HG03039 (cell line): ENCODE results near the gene ESPNL.
"Not testable (repeated sequence)": the region's sequence is repeated elsewhere in the genome, so short reads cannot be mapped to it uniquely, and the experiment has no call there.

ENCODE experiments used
- ATAC-seq: cut with Tn5 transposase; IDR thresholded peaks from one replicate; pipeline ENCODE4 v1.9.1; 2021; ENCODE audit warnings: mild to moderate bottlenecking, moderate library complexity; ENCODE audit not compliant: unreplicated experiment

Gene ESPNL, protein sequence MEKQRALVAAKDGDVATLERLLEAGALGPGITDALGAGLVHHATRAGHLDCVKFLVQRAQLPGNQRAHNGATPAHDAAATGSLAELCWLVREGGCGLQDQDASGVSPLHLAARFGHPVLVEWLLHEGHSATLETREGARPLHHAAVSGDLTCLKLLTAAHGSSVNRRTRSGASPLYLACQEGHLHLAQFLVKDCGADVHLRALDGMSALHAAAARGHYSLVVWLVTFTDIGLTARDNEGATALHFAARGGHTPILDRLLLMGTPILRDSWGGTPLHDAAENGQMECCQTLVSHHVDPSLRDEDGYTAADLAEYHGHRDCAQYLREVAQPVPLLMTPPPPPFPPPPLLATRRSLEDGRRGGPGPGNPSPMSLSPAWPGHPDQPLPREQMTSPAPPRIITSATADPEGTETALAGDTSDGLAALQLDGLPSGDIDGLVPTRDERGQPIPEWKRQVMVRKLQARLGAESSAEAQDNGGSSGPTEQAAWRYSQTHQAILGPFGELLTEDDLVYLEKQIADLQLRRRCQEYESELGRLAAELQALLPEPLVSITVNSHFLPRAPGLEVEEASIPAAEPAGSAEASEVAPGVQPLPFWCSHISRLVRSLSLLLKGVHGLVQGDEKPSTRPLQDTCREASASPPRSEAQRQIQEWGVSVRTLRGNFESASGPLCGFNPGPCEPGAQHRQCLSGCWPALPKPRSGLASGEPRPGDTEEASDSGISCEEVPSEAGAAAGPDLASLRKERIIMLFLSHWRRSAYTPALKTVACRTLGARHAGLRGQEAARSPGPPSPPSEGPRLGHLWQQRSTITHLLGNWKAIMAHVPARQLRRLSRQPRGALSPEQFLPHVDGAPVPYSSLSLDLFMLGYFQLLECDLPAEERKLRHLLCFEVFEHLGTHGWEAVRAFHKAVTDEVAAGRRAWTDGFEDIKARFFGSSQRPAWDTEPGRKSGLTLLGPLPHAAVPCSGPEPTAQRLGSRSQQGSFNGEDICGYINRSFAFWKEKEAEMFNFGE

DNA sequence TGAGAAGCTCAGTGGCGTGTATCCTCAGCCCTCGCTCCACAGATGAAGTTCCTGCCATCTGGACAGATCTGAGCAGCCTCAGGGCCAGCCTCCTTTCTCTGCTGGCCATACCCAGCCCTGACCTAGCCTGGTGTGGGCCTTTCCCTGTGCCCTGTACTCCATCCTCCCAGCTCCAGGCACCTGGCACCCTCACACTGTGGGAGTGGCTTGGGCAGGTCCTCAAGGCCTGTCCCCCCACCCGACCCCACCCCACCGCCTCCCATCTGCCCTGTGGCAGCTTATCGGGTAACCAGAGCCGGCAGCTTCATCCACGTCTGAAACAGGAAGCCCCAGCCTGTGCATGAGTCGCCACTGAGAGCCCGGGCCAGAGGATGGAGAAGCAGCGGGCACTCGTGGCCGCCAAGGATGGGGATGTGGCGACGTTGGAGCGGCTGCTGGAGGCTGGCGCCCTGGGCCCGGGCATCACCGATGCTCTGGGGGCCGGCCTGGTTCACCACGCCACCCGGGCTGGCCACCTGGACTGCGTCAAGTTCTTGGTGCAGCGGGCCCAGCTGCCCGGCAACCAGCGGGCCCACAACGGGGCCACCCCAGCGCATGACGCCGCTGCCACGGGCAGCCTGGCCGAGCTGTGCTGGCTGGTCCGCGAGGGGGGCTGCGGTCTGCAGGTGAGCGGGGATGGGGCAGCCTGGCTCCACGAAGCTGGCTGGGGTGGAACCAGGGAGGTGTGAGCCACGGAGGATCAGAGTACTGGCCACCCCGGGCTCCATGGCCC is at the start of gene ESPNL:
Gene ESPNL, plus strand, starts transcription at position 292 of the 772 bp plus-strand sequence. Its CDS starts 80 bp downstream, at position 372.
- no peak for ATAC-seq

DNA sequence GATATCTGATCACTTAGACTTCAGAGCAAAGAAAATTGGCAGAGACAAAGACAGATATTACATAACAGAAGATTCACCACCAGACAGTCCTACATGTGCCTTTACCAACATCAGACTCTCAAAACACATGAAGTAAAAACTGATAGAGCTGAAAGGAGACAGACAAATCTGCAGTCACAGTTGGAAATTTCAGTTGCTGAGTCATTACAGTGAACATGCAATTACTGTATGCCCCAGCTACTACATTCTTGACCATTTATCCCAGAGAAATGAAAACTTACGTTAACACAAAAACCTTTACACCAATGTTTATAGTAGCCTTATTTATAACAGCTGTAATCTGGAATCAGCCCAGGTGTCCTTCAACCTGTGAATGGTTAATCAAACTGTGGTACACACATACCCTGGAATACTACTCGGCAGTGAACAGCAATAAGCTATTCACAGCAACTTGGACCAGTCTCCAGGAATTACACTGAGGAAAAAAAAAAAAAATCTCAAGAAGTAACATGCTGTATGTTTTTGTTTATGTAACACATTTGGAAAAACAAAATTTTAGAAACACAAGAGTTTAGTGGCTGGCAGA is 46.9 kb upstream of the ESPNL start:
- ATAC-seq = no peak

DNA sequence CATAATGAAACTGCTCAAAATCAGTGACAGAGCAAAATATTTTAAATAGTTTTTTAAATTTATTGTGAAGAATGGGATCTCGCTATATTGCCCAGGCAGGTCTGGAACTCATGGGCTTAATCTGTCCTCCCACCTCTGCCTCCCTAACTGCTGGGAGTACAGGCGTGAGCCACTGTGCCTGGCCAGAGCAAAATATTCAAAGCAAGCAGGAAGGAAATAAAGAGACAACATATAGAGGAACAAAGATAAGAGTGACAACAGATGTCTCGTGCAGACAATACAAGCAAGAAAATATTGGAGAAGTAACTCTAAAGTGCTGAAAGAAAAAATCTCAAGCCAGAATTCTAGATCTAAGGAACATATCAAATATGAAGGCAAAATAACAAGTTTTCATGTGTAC is 44.3 kb upstream of the ESPNL start:
- no peak for ATAC-seq

DNA sequence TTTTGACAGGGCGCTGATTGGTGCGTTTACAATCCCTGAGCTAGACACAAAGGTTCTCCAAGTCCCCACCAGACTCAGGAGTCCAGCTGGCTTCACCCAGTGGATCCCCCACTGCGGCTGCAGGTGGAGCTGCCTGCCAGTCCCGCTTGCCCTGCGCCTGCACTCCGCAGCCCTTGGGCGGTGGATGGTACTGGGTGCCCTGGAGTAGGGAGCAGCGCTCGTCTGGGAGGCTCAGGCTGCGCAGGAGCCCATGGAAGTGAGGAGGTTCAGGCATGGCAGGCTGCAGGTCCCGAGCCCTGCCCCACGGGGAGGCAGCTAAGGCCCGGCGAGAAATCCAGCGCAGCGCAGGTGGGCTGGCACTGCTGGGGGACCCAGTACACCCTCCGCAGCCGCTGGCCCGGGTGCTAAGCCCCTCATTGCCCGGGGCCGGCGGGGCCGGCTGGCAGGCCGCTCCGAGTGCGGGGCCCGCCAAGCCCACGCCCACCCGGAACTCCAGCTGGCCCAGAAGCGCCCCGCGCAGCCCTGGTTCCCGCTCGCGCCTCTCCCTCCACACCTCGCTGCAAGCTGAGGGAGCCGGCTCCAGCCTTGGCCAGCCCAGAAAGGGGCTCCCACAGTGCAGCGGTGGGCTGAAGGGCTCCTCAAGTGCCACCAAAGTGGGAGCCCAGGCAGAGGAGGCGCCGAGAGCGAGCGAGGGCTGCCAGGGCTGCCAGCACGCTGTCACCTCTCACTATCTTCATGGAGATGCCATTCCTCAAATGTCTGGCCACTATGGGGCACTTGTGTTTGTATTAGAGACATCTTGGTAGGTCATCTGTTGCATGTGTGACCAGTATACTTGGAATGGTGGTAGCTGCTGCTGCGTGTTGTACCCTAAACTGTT is 42.2 kb upstream of the ESPNL start:
- ATAC-seq = not testable (repeated sequence)

DNA sequence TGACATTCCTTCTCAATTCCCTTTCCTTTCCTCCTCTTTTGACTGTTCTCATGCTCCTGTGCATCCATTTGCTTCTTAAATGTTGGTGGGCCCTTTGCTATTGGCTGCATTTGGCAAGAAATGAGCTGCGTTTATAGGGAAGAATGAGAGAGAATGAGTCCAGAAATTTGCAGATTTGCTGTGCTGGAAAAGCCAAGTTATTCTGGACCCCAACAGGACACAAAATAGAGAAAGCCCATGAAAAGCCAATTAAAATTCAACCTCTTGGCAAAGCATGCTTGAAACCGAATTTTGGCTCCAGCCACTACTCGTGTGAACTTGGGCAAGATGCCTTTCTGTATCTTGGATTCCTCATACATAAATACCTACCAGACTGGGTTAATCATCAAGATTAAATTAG is 40.6 kb upstream of the ESPNL start:
- no peak for ATAC-seq

DNA sequence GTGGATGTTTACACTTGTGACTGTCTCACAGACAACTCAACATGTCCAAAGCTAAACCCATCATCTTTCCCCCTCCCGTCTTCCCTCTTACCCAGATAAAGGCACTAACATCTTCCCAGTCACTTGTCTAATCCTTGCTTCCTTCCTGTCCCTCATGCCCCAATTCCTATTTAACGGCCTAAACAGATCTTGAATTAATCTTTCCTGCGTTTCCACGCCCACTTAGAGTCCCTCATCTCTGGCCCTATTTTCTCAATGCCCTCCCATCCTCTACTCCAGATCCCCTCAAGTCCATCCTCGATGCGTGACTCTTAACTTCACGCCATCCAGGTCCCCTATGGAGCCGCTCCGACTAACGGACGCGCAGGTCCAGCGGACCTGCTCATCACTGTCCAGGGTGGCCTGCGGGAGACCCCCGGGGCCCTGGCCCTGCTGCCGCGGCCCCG is 40.0 kb upstream of the ESPNL start:
- no peak for ATAC-seq

DNA sequence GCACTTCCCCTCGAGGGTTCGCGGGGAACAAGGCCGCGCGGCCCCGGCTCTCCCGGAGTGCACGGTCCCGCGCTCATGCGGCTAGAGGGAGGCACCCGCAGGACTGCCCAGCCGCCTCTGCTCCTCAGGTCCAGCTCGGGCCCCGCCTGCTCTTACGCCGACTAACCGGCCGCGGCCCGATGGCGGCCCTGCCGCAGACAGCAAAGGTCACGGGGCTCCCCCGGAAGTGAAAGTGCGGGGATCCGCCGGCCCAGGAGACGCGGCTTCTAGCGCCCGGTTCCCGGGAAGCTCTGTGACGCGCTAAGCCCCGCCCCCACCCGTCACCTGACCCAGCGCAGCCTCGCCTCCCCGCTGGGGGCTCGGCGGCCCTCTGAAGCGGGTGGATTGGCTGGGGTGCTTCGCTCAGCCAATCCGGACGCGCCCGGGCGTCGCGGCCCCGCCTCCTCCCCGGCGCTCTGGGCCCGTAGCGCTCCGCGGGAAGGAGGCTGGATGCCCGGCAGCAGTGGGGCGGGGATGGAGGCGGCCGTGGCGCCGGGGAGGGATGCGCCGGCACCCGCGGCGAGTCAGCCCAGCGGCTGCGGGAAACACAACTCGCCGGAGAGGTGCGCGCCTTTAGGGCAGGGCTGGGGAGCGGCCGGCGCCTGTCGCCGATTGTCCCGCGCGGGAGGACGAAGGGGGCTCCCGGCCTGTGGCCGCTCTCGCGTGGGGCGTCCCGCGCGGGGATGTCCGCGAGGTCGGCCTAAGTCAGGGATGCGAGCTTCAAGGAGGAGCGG is 39.4 kb upstream of the ESPNL start, which contains the start of gene SCLY:
Gene SCLY, plus strand, starts transcription at position 460 of the 773 bp plus-strand sequence. Its CDS starts 54 bp downstream, at position 514.
- ATAC-seq = peak; percentile 94

DNA sequence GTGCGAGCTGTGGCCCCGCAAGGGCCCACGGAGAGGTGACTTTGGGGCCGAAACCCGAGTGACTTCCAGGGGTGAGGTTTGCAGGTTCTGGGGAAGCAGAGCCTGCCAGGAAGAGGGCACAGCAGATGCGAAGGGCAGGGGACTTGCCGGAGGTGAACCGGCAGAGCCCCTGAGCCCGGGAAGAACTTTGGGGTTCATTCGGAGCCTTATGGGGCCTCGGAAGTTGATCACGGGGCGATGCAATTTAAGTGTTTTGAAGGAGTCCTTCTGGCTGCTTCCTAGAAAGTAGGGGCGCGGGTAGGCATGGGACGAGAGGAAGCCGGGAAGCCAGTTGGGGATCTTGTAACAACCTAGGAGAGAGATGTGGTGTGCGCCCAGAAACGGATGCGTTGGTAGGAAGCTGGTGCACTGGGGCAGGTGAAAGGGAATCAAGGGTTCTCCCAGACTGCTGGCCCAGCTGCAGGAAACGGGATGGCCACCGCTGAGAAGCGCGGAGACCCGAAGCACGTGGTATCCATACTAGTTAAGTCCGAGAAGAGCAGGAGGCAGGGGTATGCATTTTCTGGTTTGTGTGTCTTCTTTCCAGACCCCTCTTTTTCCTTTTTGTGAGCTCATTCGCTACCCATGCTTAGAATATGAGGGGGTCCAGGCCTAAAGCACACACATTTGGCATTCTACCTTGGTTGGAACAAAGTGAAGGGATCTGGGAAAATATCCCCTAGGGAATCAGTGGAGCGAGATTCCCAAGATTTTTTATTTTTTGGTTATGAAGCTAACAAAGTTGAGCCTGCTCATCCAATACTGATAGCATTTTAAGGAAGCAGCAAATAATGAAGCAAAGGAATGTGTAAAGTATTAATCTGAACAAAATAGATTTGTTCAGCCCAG is 38.6 kb upstream of the ESPNL start:
- peak; percentile 6 for ATAC-seq

DNA sequence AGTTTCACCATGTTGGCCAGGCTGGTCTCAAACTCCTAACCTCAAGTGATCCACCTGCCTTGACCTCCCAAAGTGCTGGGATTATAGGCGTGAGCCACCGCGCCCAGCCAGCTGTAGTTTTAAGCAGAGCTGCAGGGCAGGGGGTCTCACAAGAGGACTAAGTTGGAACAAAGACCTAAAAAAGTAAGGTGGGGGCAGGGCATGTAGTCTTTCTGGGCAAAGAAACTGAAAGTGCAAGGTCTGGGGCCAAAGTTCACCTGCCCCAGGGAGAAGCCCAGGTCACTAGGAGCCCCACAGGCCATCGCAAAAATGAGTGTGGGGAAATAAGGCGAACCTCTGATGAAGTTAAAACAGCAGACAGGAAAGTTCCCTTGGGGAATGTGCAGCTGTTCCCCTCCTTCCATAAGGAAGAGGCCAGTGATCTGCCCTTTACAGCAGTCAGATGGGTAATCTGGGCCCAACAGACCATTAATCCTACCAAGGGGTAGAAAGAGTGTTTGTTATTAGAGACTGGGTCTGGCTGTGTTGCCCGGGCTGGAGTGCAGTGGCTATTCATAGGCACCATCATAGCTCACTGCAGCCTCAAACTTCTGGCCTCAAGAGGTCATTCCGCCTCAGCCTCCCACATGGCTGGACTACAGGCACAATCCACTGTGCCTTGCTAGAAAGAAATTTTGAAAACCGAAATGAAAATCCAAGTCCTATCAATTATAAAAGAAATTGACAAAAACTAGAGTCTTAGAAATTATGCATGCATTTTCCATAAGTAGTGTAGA is 36.5 kb upstream of the ESPNL start:
- ATAC-seq = no peak

DNA sequence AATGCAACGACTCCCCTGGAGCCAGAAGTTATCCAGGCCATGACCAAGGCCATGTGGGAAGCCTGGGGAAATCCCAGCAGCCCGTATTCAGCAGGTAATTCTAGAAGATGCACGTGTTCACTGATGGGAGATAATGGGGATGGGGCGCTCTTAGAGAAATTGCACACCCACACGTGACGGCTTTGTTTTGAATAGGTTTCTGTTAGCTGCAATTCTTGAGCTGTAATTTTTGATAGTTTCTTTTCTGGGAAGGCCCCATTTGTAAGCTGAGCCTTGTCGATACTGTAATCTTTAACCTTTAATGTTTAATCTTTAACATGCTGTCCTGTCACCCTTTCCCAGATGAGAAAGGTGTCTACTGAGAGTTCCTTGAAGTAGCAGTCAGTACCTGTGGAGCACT is 35.8 kb upstream of the ESPNL start:
- no peak for ATAC-seq

DNA sequence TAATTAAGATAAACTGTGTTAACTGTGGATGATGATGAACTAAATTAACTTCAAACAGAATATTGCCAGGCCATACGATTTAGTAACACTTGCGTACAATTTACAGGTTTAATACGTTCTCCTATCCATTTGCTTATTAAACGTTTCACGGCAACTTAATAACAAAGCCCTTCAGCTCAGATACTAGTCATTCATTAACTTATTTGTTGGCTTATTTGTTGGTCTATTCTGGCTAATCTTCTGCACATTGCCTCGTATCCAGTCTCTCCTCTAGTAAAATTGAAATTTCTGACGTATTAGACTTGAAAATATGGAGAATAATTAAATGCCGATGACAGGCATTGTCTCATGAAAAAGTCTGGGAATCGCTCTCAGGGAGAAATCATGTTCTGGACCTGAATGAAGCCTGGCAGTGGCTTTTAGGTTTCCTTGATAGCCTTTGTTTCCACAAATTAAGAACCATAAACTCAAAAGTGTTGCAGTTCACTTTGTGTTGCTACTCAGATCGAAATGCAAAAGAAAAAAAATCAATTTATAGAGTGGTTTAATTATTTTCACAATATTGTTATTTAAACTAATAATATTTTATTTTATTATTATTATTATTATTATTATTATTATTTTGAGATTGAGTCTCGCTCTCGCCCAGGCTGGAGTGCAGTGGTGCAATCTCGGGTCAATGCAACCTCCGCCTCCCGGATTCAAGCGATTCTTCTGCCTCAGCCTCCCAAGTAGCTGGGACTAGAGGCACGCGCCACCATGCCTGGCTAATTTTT is 34.9 kb upstream of the ESPNL start:
- no peak for ATAC-seq

DNA sequence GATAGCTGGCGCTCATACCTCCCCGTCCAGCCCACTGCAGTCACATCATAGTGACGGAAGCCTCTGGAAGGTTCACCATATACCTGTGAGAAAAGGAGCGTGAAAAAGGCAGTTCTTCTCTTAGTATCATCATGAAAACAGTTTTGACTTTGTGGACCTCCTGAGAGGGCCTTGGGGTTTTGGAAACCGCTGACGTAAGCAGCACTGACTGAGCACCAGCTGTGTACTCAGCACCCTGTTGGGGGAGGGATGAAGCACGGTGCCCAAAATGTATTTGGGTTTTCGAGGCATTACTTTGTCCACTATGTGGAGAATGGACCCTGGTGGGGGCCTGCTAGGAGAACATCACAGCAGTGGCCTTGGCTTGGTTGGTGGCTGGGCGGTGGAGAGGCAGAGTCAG is 33.9 kb upstream of the ESPNL start:
- ATAC-seq = no peak

DNA sequence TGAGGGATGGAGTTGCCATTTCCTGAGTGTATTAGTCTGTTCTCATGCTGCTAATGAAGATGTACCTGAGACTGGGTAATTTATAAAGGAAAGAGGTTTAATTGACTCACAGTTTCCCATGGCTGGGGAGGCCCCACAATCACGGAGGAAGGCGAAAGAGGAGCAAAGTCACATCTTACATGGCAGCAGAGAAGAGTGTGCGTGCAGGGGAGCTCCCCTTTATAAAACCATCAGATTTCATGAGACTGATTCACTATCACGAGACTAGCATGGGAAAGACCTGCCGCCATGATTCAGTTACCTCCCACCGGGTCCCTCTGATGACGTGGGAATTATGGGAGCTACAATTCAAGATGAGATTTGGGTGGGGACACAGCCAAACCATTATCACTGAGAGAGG is 33.4 kb upstream of the ESPNL start:
- not testable (repeated sequence) for ATAC-seq

DNA sequence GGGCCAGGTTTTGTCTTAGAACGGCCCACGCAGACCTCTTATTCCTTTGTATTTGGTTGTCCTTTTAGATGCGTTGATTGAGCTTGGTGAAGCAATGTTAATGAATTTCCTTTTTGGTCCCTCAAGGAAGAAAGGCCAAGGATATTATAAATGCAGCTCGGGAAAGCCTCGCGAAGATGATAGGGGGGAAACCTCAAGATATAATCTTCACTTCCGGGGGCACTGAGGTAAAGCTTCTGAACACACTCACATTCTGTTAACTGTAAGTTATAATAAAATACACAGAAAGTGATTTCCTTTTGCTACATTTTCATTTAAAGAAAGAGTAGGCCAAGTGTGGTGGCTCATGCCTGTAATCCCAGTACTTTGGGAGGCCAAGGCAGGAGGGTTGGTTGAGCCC is 32.2 kb upstream of the ESPNL start:
- no peak for ATAC-seq

DNA sequence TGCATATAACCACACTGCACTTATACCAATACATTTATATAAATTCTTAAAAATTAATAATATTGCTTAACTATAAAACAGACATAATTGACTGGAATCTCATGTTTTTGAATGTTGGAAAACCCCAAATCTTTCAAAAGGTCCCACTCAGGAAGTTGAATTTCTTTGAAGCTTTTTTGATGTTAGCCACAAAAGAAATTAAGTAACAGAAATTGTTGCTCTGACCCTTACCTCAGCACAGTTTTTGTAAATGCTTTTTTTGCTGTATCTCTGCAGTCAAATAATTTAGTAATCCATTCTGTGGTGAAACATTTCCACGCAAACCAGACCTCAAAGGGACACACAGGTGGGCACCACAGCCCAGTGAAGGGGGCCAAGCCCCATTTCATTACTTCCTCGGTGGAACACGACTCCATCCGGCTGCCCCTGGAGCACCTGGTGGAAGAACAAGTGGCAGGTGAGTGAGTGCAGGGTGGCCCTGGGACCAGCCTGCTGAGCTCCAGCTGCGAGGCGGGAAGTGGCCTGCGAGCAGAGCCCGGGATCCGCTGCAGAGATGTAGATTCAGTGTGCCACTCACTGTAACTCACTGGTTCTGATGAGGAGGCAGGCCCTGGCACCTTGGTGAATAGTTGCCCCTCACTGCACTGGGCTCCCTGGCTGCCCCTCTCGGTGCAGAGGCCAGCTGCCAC is 31.0 kb upstream of the ESPNL start:
- ATAC-seq = no peak

DNA sequence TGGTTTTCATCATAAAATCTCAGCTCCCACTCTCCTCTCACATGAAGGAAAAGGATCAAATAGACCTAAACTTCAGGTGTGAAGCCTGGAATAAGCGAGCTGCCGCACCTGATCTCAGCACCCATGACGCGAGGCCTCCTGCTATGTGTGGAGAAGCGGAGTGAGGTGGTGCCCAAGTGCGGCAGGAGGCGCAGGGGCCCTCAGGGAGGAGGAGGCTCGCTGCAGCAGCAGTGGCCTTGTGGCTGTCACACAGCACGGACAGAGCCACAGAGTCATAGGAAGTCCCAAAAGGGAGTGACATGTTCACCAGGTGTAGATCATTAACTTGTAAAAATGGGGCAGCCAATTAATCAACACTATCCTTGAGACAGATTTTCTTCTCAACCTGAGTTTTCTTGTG is 30.3 kb upstream of the ESPNL start:
- ATAC-seq = no peak
